ENCODE results near the gene SHCBP1L.

The SHCBP1L gene

GRCh38 chr1:182850319-182850718, 102.6 kb downstream of the SHCBP1L start:
- in situ Hi-C loops (cut with MboI; ENCODE audit: low sequenced_read_pairs), result no loop called here
